HG02571 (cell line): ENCODE data around the gene MR1.
A peak's percentile ranks its signal among the peaks of the same experiment; 100 is the strongest.

Experiments used
- ATAC-seq: cut with Tn5 transposase; IDR thresholded peaks from one replicate; pipeline ENCODE4 v1.9.1; 2021; ENCODE audit warnings: mild to moderate bottlenecking, moderate library complexity; ENCODE audit not compliant: unreplicated experiment

MR1 gene

GRCh38 chr1:181089676-181090544, 56.1 kb downstream of the MR1 start:
- ATAC-seq, result peak; percentile 33

GRCh38 chr1:181090641-181091126, 56.9 kb downstream of the MR1 start:
- no peak for ATAC-seq

GRCh38 chr1:181091309-181092040, 57.7 kb downstream of the MR1 start:
- ATAC-seq, result no peak

GRCh38 chr1:181092056-181092455, 58.3 kb downstream of the MR1 start:
- no peak for ATAC-seq

GRCh38 chr1:181092883-181093458, 59.2 kb downstream of the MR1 start:
- no peak for ATAC-seq

- no peak for ATAC-seq
Observed at GRCh38 chr1:181094416-181095212, 60.8 kb downstream of the MR1 start.

- no peak for ATAC-seq
Observed at GRCh38 chr1:181095260-181095659, 61.5 kb downstream of the MR1 start.

GRCh38 chr1:181095763-181096184, 62.0 kb downstream of the MR1 start:
- ATAC-seq, result no peak

- ATAC-seq, result no peak
Observed at GRCh38 chr1:181097242-181097641, 63.5 kb downstream of the MR1 start.

GRCh38 chr1:181099152-181100014, 65.6 kb downstream of the MR1 start:
- peak; percentile 52 for ATAC-seq

- no peak for ATAC-seq
Observed at GRCh38 chr1:181100015-181100905, 66.5 kb downstream of the MR1 start.

- no peak for ATAC-seq
Observed at GRCh38 chr1:181100934-181101333, 67.2 kb downstream of the MR1 start.

- no peak for ATAC-seq
Observed at GRCh38 chr1:181101581-181102226, 67.9 kb downstream of the MR1 start.

GRCh38 chr1:181102841-181103240, 69.1 kb downstream of the MR1 start:
- ATAC-seq, result no peak

GRCh38 chr1:181103399-181103798, 69.6 kb downstream of the MR1 start:
- no peak for ATAC-seq

GRCh38 chr1:181104042-181104789, 70.4 kb downstream of the MR1 start:
- peak; percentile 18 for ATAC-seq

GRCh38 chr1:181104790-181105133, 71.0 kb downstream of the MR1 start:
- ATAC-seq, result peak; percentile 16
